Sigmoid colon (tissue), 7 donors: ENCODE results near the gene STRA6. TPM values are rescaled to one million over a fixed set of nuclear protein-coding genes. Genes with fewer than 3 reads are reported as not detected.

Source experiments
- DNase-seq: peaks from one replicate; pipeline ENCODE4 v3.0.0-alpha.2; 2019
- H3K27ac ChIP-seq, 4 donors: fragments of 200-600 bp; sonication (generic); one replicate each; pipeline ENCODE4 v1.5.1; 2016 to 2019; ENCODE audit warnings: mild to moderate bottlenecking in 1 of 4
- H3K27me3 ChIP-seq, 3 donors: fragments of 200-600 bp; sonication (generic); one replicate each; pipeline ENCODE4 v1.5.1; 2019; ENCODE audit warnings: mild to moderate bottlenecking in 1 of 3
- H3K36me3 ChIP-seq, 4 donors: fragments of 200-600 bp; sonication (generic); one replicate each; pipeline ENCODE4 v1.5.1; 2016 to 2019
- H3K4me1 ChIP-seq, 4 donors: fragments of 200-600 bp; sonication (generic); one replicate each; pipeline ENCODE4 v1.5.1; 2017 to 2019
- H3K4me3 ChIP-seq, 4 donors: fragments of 200-600 bp; sonication (generic); one replicate each; pipeline ENCODE4 v1.5.1; 2017 to 2019; ENCODE audit warnings: mild to moderate bottlenecking in 2 of 4, moderate library complexity in 1 of 4
- H3K9me3 ChIP-seq, 4 donors: fragments of 200-600 bp in 3 of 4; sonication (generic) in 3 of 4; one replicate each; pipeline versions ENCODE4 v1.5.1 to v1.6.1; 2013 to 2019
- EP300 ChIP-seq, 4 donors: sonication (generic); formaldehyde crosslinking; IDR thresholded peaks; one replicate each; pipeline ENCODE4 v1.6.1; 2017; ENCODE audit warnings: antibody characterized with exemption in 4 of 4
- POLR2A ChIP-seq, 2 donors: fragments of 450-650 bp; IDR thresholded peaks; one replicate each; pipeline ENCODE4 v1.6.1; 2016; ENCODE audit warnings: antibody characterized with exemption in 2 of 2, mild to moderate bottlenecking in 2 of 2, moderate library complexity in 2 of 2
- POLR2AphosphoS5 ChIP-seq, 4 donors: sonication (generic); formaldehyde crosslinking; IDR thresholded peaks; one replicate each; pipeline ENCODE4 v1.6.1; 2017; ENCODE audit warnings: antibody characterized with exemption in 4 of 4
- WGBS, 2 donors: extraction: QIAGEN DNeasy Blood & Tissue Kit; methylation state at CpG; one replicate each; pipeline ENCODE4 v1.1.7; 2013; 5-methylcytosine and 5-hydroxymethylcytosine counted together
- intact Hi-C: fragments of 100-400 bp; cut with DNase I; formaldehyde crosslinking; loops from one replicate; pipeline ENCODE4 v1.15.1; 2023
- polyA plus RNA-seq, 3 donors: library from polyadenylated mRNA; stranded (reverse); fragments of 200-250 nt; gene quantifications; one replicate each; pipeline ENCODE4 v1.2.3, GENCODE V29; 2013
- total RNA-seq, 4 donors: library from RNA; depleted of rRNA; stranded (reverse); fragments of >200 nt; gene quantifications; one replicate each; pipeline ENCODE4 v1.1.0, GENCODE V29; 2016
- TF ChIP-seq, protein P1 (sequence below), 4 experiments: fragments of 450-650 bp in 3 of 4; fragments of 200-600 bp in 1 of 4; IDR thresholded peaks; one replicate each; pipeline ENCODE4 v1.5.1; 2016 to 2019; ENCODE audit warnings: antibody characterized with exemption in 4 of 4, mild to moderate bottlenecking in 3 of 4, moderate library complexity in 2 of 4
- donor health status: healthy with polysubstance abuse.
- donor health status: Bipolar disorder and iron deficiency.
- donor health status: healthy.

The STRA6 gene
- total and polyA plus RNA-seq, 7 donors = 0.50 to 0.71 TPM; not detected in 5

GRCh38 chr15:74138642-74139041 is 63.9 kb downstream of the STRA6 start:
- Histone ChIP-seq H3K4me3 (no peak overlapping the region), H3K27ac (no peak overlapping the region), H3K4me1 (peaks cover 0 to 39% (median 37%) of the 10 kb centered on the region in 4 donors), H3K36me3 (no peaks in the 10 kb centered on the region), H3K27me3 (peaks cover 25 to 69% (median 50%) of the 10 kb centered on the region in 3 donors), H3K9me3 (no peaks in the 10 kb centered on the region)
- WGBS, 2 donors = 84 to 89% methylated on average over 4 of the region's 4 CpGs
- intact Hi-C loops = loop anchor here (10.0 kb wide), 1 partner anchor 164 kb away; no protein-coding TSS in a partner anchor
- no peak for DNase-seq
- TF ChIP-seq POLR2A (IDR thresholded peaks at IDR 0.05) (no peak), POLR2AphosphoS5 (IDR thresholded peaks at IDR 0.05) (no peak), EP300 (IDR thresholded peaks at IDR 0.05) (no peak)
- TF ChIP-seq, protein P1, sequence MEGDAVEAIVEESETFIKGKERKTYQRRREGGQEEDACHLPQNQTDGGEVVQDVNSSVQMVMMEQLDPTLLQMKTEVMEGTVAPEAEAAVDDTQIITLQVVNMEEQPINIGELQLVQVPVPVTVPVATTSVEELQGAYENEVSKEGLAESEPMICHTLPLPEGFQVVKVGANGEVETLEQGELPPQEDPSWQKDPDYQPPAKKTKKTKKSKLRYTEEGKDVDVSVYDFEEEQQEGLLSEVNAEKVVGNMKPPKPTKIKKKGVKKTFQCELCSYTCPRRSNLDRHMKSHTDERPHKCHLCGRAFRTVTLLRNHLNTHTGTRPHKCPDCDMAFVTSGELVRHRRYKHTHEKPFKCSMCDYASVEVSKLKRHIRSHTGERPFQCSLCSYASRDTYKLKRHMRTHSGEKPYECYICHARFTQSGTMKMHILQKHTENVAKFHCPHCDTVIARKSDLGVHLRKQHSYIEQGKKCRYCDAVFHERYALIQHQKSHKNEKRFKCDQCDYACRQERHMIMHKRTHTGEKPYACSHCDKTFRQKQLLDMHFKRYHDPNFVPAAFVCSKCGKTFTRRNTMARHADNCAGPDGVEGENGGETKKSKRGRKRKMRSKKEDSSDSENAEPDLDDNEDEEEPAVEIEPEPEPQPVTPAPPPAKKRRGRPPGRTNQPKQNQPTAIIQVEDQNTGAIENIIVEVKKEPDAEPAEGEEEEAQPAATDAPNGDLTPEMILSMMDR (IDR thresholded peaks at IDR 0.05) = no peak

GRCh38 chr15:74137537-74137894 is 65.1 kb downstream of the STRA6 start:
- 60 to 61% methylated on average over 2 of the region's 2 CpGs for WGBS, 2 donors
- intact Hi-C loops = loop anchor here (2.0 to 10.0 kb wide), 2 partner anchors 37 to 163 kb away; no protein-coding TSS in a partner anchor
- DNase-seq = no peak
- Histone ChIP-seq H3K4me1 (peaks cover 0 to 49% (median 37%) of the 10 kb centered on the region in 4 donors), H3K27me3 (peaks cover 34 to 81% (median 61%) of the 10 kb centered on the region in 3 donors), H3K36me3 (no peaks in the 10 kb centered on the region), H3K4me3 (no peak overlapping the region), H3K27ac (peak overlapping the region in 1 of 4 donors; percentile 66), H3K9me3 (no peaks in the 10 kb centered on the region)
- TF ChIP-seq POLR2A (IDR thresholded peaks at IDR 0.05) (no peak), POLR2AphosphoS5 (IDR thresholded peaks at IDR 0.05) (no peak), EP300 (IDR thresholded peaks at IDR 0.05) (no peak)
- TF ChIP-seq, protein P1 (IDR thresholded peaks at IDR 0.05) = no peak

GRCh38 chr15:74136814-74137536 is 65.6 kb downstream of the STRA6 start:
- WGBS, 2 donors = 6 to 14% methylated on average over 18 of the region's 18 CpGs
- intact Hi-C loops = loop anchor here (2.0 to 10.0 kb wide), 2 partner anchors 38 to 162 kb away; no protein-coding TSS in a partner anchor
- TF ChIP-seq EP300 (IDR thresholded peaks at IDR 0.05) (no peak), POLR2A (IDR thresholded peaks at IDR 0.05) (no peak), POLR2AphosphoS5 (IDR thresholded peaks at IDR 0.05) (no peak)
- TF ChIP-seq, protein P1 (IDR thresholded peaks at IDR 0.05) = no peak
- Histone ChIP-seq H3K27me3 (peaks cover 39 to 86% (median 66%) of the 10 kb centered on the region in 3 donors), H3K4me3 (peak overlapping the region; percentile 17 to 55 (median 48)), H3K9me3 (no peaks in the 10 kb centered on the region), H3K4me1 (peaks cover 0 to 50% (median 37%) of the 10 kb centered on the region in 4 donors), H3K36me3 (no peaks in the 10 kb centered on the region), H3K27ac (peak overlapping the region; percentile 51 to 68 (median 62))
- DNase-seq = no peak

DNA sequence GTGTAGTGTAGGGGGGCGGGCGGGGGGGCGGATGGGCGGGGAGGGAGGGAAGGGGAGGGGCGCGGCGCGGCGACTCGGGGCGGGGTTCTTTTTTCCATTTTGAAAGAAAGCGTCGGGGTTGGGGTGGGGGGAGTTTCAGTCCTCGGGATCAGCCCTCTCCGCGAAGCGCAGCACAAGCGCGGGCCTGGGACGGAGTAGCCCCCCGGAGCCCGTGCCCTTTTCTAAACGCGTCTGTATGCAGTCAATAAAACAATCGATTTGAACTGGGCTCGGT is 66.1 kb downstream of the STRA6 start:
- 3 to 5% methylated on average over 26 of the region's 26 CpGs for WGBS, 2 donors
- DNase-seq = no peak
- peaks cover 0 to 50% (median 37%) of the 10 kb centered on the region in 4 donors for H3K4me1 ChIP-seq
- intact Hi-C loops = loop anchor here (2.0 to 10.0 kb wide), 2 partner anchors 38 to 162 kb away; no protein-coding TSS in a partner anchor
- TF ChIP-seq EP300 (IDR thresholded peaks at IDR 0.05) (no peak), POLR2AphosphoS5 (IDR thresholded peaks at IDR 0.05) (no peak), POLR2A (IDR thresholded peaks at IDR 0.05) (no peak)
- TF ChIP-seq, protein P1 (IDR thresholded peaks at IDR 0.05) = no peak
- H3K36me3 ChIP-seq = no peaks in the 10 kb centered on the region
- H3K27ac ChIP-seq = peak overlapping the region; percentile 51 to 68 (median 62)
- H3K9me3 ChIP-seq = no peaks in the 10 kb centered on the region
- peaks cover 43 to 91% (median 71%) of the 10 kb centered on the region in 3 donors for H3K27me3 ChIP-seq
- H3K4me3 ChIP-seq = peak overlapping the region; percentile 17 to 55 (median 48)
